Thyroid gland (tissue), 4 donors: ENCODE data around the gene GNAI2. TPM values are rescaled to one million over a fixed set of nuclear protein-coding genes. Genes with fewer than 3 reads are reported as not detected.
"Not testable (repeated sequence)": the region's sequence is repeated elsewhere in the genome, so short reads cannot be mapped to it uniquely, and the experiment has no call there.

Experiments
- DNase-seq, 2 donors: peaks; one replicate each; pipeline ENCODE4 v3.0.0-alpha.2; 2019
- H3K27ac ChIP-seq, 3 donors: fragments of 200-600 bp; sonication (generic); 1 replicate in 2 of 3; 2 replicates in 1 of 3; pipeline ENCODE4 v1.5.1; 2016 to 2019; ENCODE audit warnings: mild to moderate bottlenecking in 1 of 3, moderate library complexity in 1 of 3
- H3K27me3 ChIP-seq: fragments of 200-600 bp; sonication (generic); one replicate; pipeline ENCODE4 v1.5.1; 2019
- H3K36me3 ChIP-seq, 2 donors: fragments of 200-600 bp; sonication (generic); one replicate each; pipeline ENCODE4 v1.5.1; 2016 to 2019
- H3K4me1 ChIP-seq, 2 donors: fragments of 200-600 bp; sonication (generic); one replicate each; pipeline ENCODE4 v1.5.1; 2017 to 2019
- H3K4me3 ChIP-seq, 3 donors: fragments of 200-600 bp; sonication (generic); replicated peaks in 1 of 3; 1 replicate in 2 of 3; 2 replicates in 1 of 3; pipeline ENCODE4 v1.5.1; 2016; ENCODE audit warnings: mild to moderate bottlenecking in 1 of 3
- H3K9me3 ChIP-seq: fragments of 200-600 bp; sonication (generic); one replicate; pipeline ENCODE4 v1.5.1; 2017
- CTCF ChIP-seq, 6 experiments: fragments of 200-600 bp in 3 of 6; fragments of 450-650 bp in 3 of 6; sonication (generic) in 3 of 6; IDR thresholded peaks; one replicate each; pipeline ENCODE4 v1.5.1; 2016 to 2019; ENCODE audit warnings: antibody characterized with exemption in 6 of 6, mild to moderate bottlenecking in 2 of 6, inconsistent platforms in 1 of 6, moderate library complexity in 1 of 6
- POLR2A ChIP-seq, 2 donors: fragments of 450-650 bp; IDR thresholded peaks; one replicate each; pipeline ENCODE4 v1.6.1; 2017; ENCODE audit warnings: antibody characterized with exemption in 2 of 2, mild to moderate bottlenecking in 2 of 2, moderate library complexity in 1 of 2
- WGBS, 2 donors: methylation state at CpG; one replicate each; pipeline ENCODE4 v1.1.5; 2017; 5-methylcytosine and 5-hydroxymethylcytosine counted together
- intact Hi-C: fragments of 100-400 bp; cut with DNase I; formaldehyde crosslinking; loops from one replicate; pipeline ENCODE4 v1.15.1; 2023
- total RNA-seq, 4 donors: library from RNA; depleted of rRNA; stranded (reverse); fragments of >200 nt; gene quantifications; one replicate each; pipeline ENCODE4 v1.2.3, GENCODE V29; 2016

The GNAI2 gene
- total RNA-seq, 4 donors from 2014 or later: 111 to 171 (median 142) TPM

GRCh38 chr3:50210176-50210509 lies 25.9 kb upstream of the GNAI2 start:
- H3K27ac ChIP-seq: no peak overlapping the region
- no peaks in the 10 kb centered on the region for H3K9me3 ChIP-seq
- no peak for DNase-seq
- no peak overlapping the region for H3K4me3 ChIP-seq
- intact Hi-C loops: no loop called here
- WGBS, 2 donors: 90 to 95% methylated on average over 4 to 5 of the region's 5 CpGs
- TF ChIP-seq CTCF (IDR thresholded peaks at IDR 0.05): no peak
- TF ChIP-seq POLR2A (IDR thresholded peaks at IDR 0.05): no peak
- H3K36me3 ChIP-seq: no peaks in the 10 kb centered on the region
- peaks cover 10 to 13% of the 10 kb centered on the region in 2 donors for H3K4me1 ChIP-seq
- H3K27me3 ChIP-seq: no peaks in the 10 kb centered on the region

GRCh38 chr3:50210510-50211367 lies 25.3 kb upstream of the GNAI2 start:
- Histone ChIP-seq H3K27me3 (no peaks in the 10 kb centered on the region), H3K27ac (no peak overlapping the region), H3K4me3 (no peak overlapping the region), H3K36me3 (no peaks in the 10 kb centered on the region), H3K4me1 (peaks cover 4 to 7% of the 10 kb centered on the region in 2 donors), H3K9me3 (no peaks in the 10 kb centered on the region)
- intact Hi-C loops: no loop called here
- 87 to 95% methylated on average over 10 to 13 of the region's 13 CpGs for WGBS, 2 donors
- no peak for DNase-seq
- TF ChIP-seq POLR2A (IDR thresholded peaks at IDR 0.05) (no peak), CTCF (IDR thresholded peaks at IDR 0.05) (no peak)

GRCh38 chr3:50211368-50211717 lies 24.7 kb upstream of the GNAI2 start:
- 95 to 97% methylated on average over 5 of the region's 5 CpGs for WGBS, 2 donors

GRCh38 chr3:50211930-50212329 lies 24.1 kb upstream of the GNAI2 start:
- TF ChIP-seq CTCF (IDR thresholded peaks at IDR 0.05): no peak
- no peak for TF ChIP-seq POLR2A (IDR thresholded peaks at IDR 0.05)

More at GRCh38 chr3:50211368-50211717, 24.7 kb upstream of the GNAI2 start:
- H3K36me3 ChIP-seq, H3K9me3 ChIP-seq, H3K4me1 ChIP-seq, intact Hi-C loops, H3K27ac ChIP-seq, H3K4me3 ChIP-seq, DNase-seq, H3K27me3 ChIP-seq: not testable (repeated sequence)

GRCh38 chr3:50212502-50212901 lies 23.5 kb upstream of the GNAI2 start:
- intact Hi-C loops: no loop called here
- WGBS, 2 donors: 92% methylated on average over 2 to 4 of the region's 4 CpGs
- no peak for TF ChIP-seq CTCF (IDR thresholded peaks at IDR 0.05)
- TF ChIP-seq POLR2A (IDR thresholded peaks at IDR 0.05): no peak

More at GRCh38 chr3:50211930-50212329, 24.1 kb upstream of the GNAI2 start:
- Histone ChIP-seq H3K4me1 (peaks cover 0 to 4% of the 10 kb centered on the region in 2 donors), H3K27me3 (no peaks in the 10 kb centered on the region), H3K4me3 (no peak overlapping the region), H3K36me3 (no peaks in the 10 kb centered on the region), H3K27ac (no peak overlapping the region), H3K9me3 (no peaks in the 10 kb centered on the region)
- intact Hi-C loops: no loop called here
- 73 to 85% methylated on average over 2 of the region's 2 CpGs for WGBS, 2 donors
- no peak for DNase-seq

More at GRCh38 chr3:50212502-50212901, 23.5 kb upstream of the GNAI2 start:
- Histone ChIP-seq H3K4me3 (no peak overlapping the region), H3K9me3 (no peaks in the 10 kb centered on the region), H3K36me3 (no peaks in the 10 kb centered on the region), H3K4me1 (no peaks in the 10 kb centered on the region), H3K27ac (no peak overlapping the region), H3K27me3 (no peaks in the 10 kb centered on the region)
- DNase-seq: no peak
